ENCODE results near the gene SERPINA5. TPM values are rescaled to one million over a fixed set of nuclear protein-coding genes. Genes with fewer than 3 reads are reported as not detected.

The SERPINA5 gene
- total and polyA plus RNA-seq, 2 of the 13 experiments (the other 11 are each of a cell fraction or from before 2014, with no cell fraction given) = 449 to 498 TPM

DNA sequence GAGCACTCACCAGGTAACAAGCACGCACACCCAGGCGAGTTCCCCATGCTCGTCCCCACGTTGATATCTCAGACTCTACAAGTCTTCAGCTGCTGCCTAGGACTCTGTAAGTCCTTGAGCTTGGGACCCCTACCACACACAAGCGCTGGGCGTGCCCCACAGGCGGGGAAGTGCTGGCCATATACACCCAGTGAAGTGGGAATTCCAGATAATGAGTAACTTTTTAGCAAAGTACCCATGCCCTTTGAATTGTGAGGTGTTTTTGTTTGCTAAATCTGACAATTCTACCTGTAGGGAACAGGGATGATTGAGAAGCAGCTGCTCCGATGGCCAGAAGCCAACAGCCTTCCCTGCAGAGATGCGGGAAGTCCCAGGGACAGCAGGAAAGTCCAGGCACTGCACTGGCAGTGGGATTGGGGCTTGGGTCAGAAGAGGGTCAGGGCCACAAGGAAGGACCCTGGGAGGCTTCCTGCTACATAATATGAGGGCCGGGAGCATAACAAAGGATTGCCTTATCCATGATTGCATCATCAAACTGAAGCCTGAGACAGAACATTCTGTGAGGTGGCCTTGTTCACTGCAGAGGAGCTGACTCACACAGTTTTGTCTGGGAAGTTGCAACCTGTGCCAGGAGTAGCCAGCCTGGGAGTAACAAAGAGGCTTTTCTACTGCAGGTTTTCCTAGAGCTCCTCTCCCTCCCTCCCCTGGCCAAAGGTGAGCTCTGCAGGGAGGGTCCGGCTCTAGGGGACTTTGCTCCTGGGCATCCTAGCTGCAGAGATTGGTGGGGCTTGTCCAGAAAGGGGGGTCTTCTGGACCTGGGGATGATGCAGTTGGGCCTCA lies 17.8 kb downstream of the SERPINA5 start (continued):
- TF ChIP-seq BHLHE40 (IDR thresholded peaks at IDR 0.05; ENCODE audit: low read length) = peak; percentile 55
- peak; percentile 58 for TF ChIP-seq TOPORS (CRISPR knock-in tag; IDR thresholded peaks at IDR 0.05)
- TF ChIP-seq, protein P1, sequence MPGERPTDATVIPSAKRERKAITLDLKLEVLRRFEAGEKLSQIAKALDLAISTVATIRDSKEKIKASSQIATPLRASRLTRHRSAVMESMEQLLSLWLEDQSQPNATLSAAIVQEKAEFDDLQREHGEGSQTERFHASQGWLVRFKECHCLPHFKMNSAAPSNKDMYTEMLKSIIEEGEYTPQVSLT (CRISPR knock-in tag; IDR thresholded peaks at IDR 0.05; ENCODE audit: borderline replicate concordance, low read depth) = no peak
- 0 out of 2 replicates have a peak, but pooled peaks have one; percentile 29 for TF ChIP-seq MAZ (IDR thresholded peaks at IDR 0.05; ENCODE audit: borderline replicate concordance, low read depth, low read length)
- TF ChIP-seq MAZ (CRISPR knock-in tag; IDR thresholded peaks at IDR 0.05; ENCODE audit: low read depth) = peak; percentile 61; the same call in 1 of the 2 replicates
- TF ChIP-seq EP300 (IDR thresholded peaks at IDR 0.05; ENCODE audit: low read depth in 2 of 2, low read length in 2 of 2) = peak; percentile 95 to 99
- TF ChIP-seq EP300 (CRISPR knock-in tag; IDR thresholded peaks at IDR 0.05; ENCODE audit: borderline replicate concordance) = peak; percentile 97
- peak; percentile 91 for TF ChIP-seq ZNF564 (CRISPR knock-in tag; IDR thresholded peaks at IDR 0.05)
- TF ChIP-seq RNF2 (conservative IDR thresholded peaks at IDR 0.05; ENCODE audit: low read depth) = no peak
- TF ChIP-seq RXRB (CRISPR knock-in tag; IDR thresholded peaks at IDR 0.05; ENCODE audit: borderline replicate concordance) = peak; percentile 100
- TF ChIP-seq MNT (IDR thresholded peaks at IDR 0.05) = no peak
- TF ChIP-seq ZNF333 (CRISPR knock-in tag; IDR thresholded peaks at IDR 0.05; ENCODE audit: borderline replicate concordance) = no peak
- TF ChIP-seq, protein P2, sequence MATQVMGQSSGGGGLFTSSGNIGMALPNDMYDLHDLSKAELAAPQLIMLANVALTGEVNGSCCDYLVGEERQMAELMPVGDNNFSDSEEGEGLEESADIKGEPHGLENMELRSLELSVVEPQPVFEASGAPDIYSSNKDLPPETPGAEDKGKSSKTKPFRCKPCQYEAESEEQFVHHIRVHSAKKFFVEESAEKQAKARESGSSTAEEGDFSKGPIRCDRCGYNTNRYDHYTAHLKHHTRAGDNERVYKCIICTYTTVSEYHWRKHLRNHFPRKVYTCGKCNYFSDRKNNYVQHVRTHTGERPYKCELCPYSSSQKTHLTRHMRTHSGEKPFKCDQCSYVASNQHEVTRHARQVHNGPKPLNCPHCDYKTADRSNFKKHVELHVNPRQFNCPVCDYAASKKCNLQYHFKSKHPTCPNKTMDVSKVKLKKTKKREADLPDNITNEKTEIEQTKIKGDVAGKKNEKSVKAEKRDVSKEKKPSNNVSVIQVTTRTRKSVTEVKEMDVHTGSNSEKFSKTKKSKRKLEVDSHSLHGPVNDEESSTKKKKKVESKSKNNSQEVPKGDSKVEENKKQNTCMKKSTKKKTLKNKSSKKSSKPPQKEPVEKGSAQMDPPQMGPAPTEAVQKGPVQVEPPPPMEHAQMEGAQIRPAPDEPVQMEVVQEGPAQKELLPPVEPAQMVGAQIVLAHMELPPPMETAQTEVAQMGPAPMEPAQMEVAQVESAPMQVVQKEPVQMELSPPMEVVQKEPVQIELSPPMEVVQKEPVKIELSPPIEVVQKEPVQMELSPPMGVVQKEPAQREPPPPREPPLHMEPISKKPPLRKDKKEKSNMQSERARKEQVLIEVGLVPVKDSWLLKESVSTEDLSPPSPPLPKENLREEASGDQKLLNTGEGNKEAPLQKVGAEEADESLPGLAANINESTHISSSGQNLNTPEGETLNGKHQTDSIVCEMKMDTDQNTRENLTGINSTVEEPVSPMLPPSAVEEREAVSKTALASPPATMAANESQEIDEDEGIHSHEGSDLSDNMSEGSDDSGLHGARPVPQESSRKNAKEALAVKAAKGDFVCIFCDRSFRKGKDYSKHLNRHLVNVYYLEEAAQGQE (IDR thresholded peaks at IDR 0.05; ENCODE audit: borderline replicate concordance in 1 of 2, low read depth in 1 of 2, low read length in 2 of 2) = peak in 1 of 2 experiments; percentile 70; a peak in 1 of 4 replicates
- TF ChIP-seq MLXIP (CRISPR knock-in tag; IDR thresholded peaks at IDR 0.05; ENCODE audit: borderline replicate concordance) = peak; percentile 4; the same call in 1 of the 2 replicates
- TF ChIP-seq FOXA1 (IDR thresholded peaks at IDR 0.05) = no peak
- peak; percentile 71; the same call in 1 of the 2 replicates for TF ChIP-seq FOXA1 (CRISPR knock-in tag; IDR thresholded peaks at IDR 0.05)
- peak; percentile 91 for TF ChIP-seq TEAD3 (CRISPR knock-in tag; optimal IDR thresholded peaks at IDR 0.05; ENCODE audit: borderline replicate concordance)
- no peak for TF ChIP-seq REXO4 (CRISPR knock-in tag; IDR thresholded peaks at IDR 0.05; ENCODE audit: borderline replicate concordance)
- TF ChIP-seq, protein P3, sequence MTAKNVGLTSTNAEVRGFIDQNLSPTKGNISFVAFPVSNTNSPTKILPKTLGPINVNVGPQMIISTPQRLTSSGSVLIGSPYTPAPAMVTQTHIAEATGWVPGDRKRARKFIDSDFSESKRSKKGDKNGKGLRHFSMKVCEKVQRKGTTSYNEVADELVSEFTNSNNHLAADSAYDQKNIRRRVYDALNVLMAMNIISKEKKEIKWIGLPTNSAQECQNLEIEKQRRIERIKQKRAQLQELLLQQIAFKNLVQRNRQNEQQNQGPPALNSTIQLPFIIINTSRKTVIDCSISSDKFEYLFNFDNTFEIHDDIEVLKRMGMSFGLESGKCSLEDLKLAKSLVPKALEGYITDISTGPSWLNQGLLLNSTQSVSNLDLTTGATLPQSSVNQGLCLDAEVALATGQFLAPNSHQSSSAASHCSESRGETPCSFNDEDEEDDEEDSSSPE (CRISPR knock-in tag; IDR thresholded peaks at IDR 0.05) = no peak; the same call in 1 of the 2 replicates
